ENCODE results near the gene HOXA13.

DNA sequence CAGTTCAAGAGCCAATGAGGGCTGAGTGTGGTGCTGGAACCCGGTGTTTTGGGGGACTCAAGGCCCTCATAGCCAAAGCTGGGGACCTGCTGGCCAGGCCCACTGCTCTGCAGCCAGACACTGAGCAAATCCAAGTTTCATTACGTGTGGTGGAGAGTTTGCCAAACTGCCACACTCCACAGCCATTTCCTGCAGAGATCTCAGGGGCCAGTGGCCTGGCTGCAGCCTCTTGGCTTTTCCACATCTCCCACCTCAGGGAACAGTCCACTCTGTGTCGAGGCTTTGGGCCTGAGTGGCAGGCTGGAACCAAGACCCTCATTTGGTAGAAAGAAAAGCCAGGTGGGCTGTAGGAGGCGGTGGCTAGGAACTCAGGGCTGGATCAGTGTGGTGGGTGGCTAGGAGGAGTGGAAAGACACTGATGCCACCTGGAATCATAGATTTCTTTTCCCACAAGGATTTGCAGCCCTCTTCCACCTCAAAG lies 18.1 kb downstream of the HOXA13 start:
- TF ChIP-seq CTCF (IDR thresholded peaks at IDR 0.05) (no peak), POLR2AphosphoS5 (IDR thresholded peaks at IDR 0.05) (no peak), POLR2A (IDR thresholded peaks at IDR 0.05) (no peak)

Measured in upper lobe of left lung (tissue), 4 donors.